ENCODE results near the gene KIFAP3.

GRCh38 chr1:169928438-169929209, 145.9 kb downstream of the KIFAP3 start:
- TF ChIP-seq CREB1 (CRISPR knock-in tag; IDR thresholded peaks at IDR 0.05): no peak
- TF ChIP-seq, protein P1, sequence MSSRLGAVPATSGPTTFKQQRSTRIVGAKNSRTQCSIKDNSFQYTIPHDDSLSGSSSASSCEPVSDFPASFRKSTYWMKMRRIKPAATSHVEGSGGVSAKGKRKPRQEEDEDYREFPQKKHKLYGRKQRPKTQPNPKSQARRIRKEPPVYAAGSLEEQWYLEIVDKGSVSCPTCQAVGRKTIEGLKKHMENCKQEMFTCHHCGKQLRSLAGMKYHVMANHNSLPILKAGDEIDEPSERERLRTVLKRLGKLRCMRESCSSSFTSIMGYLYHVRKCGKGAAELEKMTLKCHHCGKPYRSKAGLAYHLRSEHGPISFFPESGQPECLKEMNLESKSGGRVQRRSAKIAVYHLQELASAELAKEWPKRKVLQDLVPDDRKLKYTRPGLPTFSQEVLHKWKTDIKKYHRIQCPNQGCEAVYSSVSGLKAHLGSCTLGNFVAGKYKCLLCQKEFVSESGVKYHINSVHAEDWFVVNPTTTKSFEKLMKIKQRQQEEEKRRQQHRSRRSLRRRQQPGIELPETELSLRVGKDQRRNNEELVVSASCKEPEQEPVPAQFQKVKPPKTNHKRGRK (CRISPR knock-in tag; IDR thresholded peaks at IDR 0.05; ENCODE audit: borderline replicate concordance): no peak
- no peak for TF ChIP-seq AFF4 (CRISPR knock-in tag; IDR thresholded peaks at IDR 0.05; ENCODE audit: borderline replicate concordance)
- TF ChIP-seq, protein P2, sequence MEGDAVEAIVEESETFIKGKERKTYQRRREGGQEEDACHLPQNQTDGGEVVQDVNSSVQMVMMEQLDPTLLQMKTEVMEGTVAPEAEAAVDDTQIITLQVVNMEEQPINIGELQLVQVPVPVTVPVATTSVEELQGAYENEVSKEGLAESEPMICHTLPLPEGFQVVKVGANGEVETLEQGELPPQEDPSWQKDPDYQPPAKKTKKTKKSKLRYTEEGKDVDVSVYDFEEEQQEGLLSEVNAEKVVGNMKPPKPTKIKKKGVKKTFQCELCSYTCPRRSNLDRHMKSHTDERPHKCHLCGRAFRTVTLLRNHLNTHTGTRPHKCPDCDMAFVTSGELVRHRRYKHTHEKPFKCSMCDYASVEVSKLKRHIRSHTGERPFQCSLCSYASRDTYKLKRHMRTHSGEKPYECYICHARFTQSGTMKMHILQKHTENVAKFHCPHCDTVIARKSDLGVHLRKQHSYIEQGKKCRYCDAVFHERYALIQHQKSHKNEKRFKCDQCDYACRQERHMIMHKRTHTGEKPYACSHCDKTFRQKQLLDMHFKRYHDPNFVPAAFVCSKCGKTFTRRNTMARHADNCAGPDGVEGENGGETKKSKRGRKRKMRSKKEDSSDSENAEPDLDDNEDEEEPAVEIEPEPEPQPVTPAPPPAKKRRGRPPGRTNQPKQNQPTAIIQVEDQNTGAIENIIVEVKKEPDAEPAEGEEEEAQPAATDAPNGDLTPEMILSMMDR (IDR thresholded peaks at IDR 0.05): peak; percentile 50; the same call in 1 of the 2 replicates
- no peak for TF ChIP-seq HMGXB4 (CRISPR knock-in tag; IDR thresholded peaks at IDR 0.05)
- TF ChIP-seq SMAD4 (CRISPR knock-in tag; IDR thresholded peaks at IDR 0.05): no peak
- TF ChIP-seq, protein P3, sequence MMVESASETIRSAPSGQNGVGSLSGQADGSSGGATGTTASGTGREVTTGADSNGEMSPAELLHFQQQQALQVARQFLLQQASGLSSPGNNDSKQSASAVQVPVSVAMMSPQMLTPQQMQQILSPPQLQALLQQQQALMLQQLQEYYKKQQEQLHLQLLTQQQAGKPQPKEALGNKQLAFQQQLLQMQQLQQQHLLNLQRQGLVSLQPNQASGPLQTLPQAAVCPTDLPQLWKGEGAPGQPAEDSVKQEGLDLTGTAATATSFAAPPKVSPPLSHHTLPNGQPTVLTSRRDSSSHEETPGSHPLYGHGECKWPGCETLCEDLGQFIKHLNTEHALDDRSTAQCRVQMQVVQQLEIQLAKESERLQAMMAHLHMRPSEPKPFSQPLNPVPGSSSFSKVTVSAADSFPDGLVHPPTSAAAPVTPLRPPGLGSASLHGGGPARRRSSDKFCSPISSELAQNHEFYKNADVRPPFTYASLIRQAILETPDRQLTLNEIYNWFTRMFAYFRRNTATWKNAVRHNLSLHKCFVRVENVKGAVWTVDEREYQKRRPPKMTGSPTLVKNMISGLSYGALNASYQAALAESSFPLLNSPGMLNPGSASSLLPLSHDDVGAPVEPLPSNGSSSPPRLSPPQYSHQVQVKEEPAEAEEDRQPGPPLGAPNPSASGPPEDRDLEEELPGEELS (CRISPR knock-in tag; IDR thresholded peaks at IDR 0.05): no peak
- TF ChIP-seq ESRRA (CRISPR knock-in tag; IDR thresholded peaks at IDR 0.05; ENCODE audit: borderline replicate concordance): no peak
- TF ChIP-seq JAZF1 (CRISPR knock-in tag; IDR thresholded peaks at IDR 0.05): no peak
- no peak for TF ChIP-seq ZNF121 (CRISPR knock-in tag; IDR thresholded peaks at IDR 0.05)
- TF ChIP-seq, protein P4, sequence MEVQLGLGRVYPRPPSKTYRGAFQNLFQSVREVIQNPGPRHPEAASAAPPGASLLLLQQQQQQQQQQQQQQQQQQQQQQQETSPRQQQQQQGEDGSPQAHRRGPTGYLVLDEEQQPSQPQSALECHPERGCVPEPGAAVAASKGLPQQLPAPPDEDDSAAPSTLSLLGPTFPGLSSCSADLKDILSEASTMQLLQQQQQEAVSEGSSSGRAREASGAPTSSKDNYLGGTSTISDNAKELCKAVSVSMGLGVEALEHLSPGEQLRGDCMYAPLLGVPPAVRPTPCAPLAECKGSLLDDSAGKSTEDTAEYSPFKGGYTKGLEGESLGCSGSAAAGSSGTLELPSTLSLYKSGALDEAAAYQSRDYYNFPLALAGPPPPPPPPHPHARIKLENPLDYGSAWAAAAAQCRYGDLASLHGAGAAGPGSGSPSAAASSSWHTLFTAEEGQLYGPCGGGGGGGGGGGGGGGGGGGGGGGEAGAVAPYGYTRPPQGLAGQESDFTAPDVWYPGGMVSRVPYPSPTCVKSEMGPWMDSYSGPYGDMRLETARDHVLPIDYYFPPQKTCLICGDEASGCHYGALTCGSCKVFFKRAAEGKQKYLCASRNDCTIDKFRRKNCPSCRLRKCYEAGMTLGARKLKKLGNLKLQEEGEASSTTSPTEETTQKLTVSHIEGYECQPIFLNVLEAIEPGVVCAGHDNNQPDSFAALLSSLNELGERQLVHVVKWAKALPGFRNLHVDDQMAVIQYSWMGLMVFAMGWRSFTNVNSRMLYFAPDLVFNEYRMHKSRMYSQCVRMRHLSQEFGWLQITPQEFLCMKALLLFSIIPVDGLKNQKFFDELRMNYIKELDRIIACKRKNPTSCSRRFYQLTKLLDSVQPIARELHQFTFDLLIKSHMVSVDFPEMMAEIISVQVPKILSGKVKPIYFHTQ (CRISPR knock-in tag; IDR thresholded peaks at IDR 0.05): no peak
- TF ChIP-seq E2F5 (CRISPR knock-in tag; IDR thresholded peaks at IDR 0.05): no peak
- no peak for TF ChIP-seq ZBTB21 (CRISPR knock-in tag; IDR thresholded peaks at IDR 0.05; ENCODE audit: borderline replicate concordance)
- no peak for TF ChIP-seq PRRX2 (CRISPR knock-in tag; IDR thresholded peaks at IDR 0.05)

Data from WTC11 (cell line).